HCT116 (cell line): ENCODE data around the gene ZBTB20. TPM values are rescaled to one million over a fixed set of nuclear protein-coding genes. Genes with fewer than 3 reads are reported as not detected.

Source experiments
- ATAC-seq: fragments of 200-7000 bp; cut with Tn5 transposase; 2 replicates; pipeline ENCODE4 v1.9.1; 2020; ENCODE audit warnings: mild to moderate bottlenecking, moderate library complexity
- BruUV-seq: library from RNA; stranded (reverse); fragments of 400-500 nt; replicated peaks from 2 replicates; lab custom pipeline; 2021; lab: Mats Ljungman, UMichigan
- CTCF ChIA-PET: fragments of 300-600 bp; sonication (Branson Sonifier 250); formaldehyde crosslinking; loops from one replicate; lab custom pipeline; 2021; ENCODE audit warnings: antibody characterized with exemption; lab: Charles Lee
- POLR2A ChIA-PET: fragments of 300-600, 350-600 bp; sonication (Branson Sonifier 250); formaldehyde crosslinking; loops from one replicate; lab custom pipeline; 2021; ENCODE audit warnings: antibody characterized with exemption; lab: Charles Lee
- RAD21 ChIA-PET, 2 experiments: fragments of 300-600 bp; sonication (Branson Sonifier 250); formaldehyde crosslinking; loops; one replicate each; lab custom pipeline; 2023; ENCODE audit warnings: low total read pairs in 2 of 2; ENCODE audit not compliant: uncharacterized antibody in 2 of 2, unreplicated experiment in 2 of 2, low non-redundant PET in 1 of 2; lab: Charles Lee
- DNase-seq: peaks from one replicate; pipeline ENCODE4 v3.0.0-alpha.2; 2010; ENCODE audit warnings: low read depth, low spot score
- H2AFZ ChIP-seq: fragments of 200-600 bp; shearing (Covaris generic), sonication (generic); 2 replicates; pipeline ENCODE4 v1.6.1; 2017; ENCODE audit warnings: low read depth, mixed run types, mixed read lengths, antibody characterized with exemption, low read length; ENCODE audit not compliant: poor library complexity, severe bottlenecking
- H3K27ac ChIP-seq: 2 replicates; pipeline ENCODE4 v1.5.1; 2012; ENCODE audit warnings: low read depth, low read length
- H3K27me3 ChIP-seq: fragments of 200-600 bp; sonication (generic); 2 replicates; pipeline ENCODE4 v1.6.1; 2016; ENCODE audit warnings: mixed run types, low read length, mixed read lengths; ENCODE audit not compliant: insufficient read depth
- H3K36me3 ChIP-seq, 2 experiments: fragments of 200-500 bp in 1 of 2; fragments of 200-600 bp in 1 of 2; sonication (Bioruptor generic) in 1 of 2; sonication (generic) in 1 of 2; 2 replicates each; pipeline versions ENCODE4 v1.5.1 to v1.6.1; 2014 to 2016; ENCODE audit warnings: low read length in 2 of 2, inconsistent platforms in 1 of 2, mixed read lengths in 1 of 2, mixed run types in 1 of 2; ENCODE audit not compliant: insufficient read depth in 2 of 2, control insufficient read depth in 1 of 2
- H3K4me1 ChIP-seq, 2 experiments: fragments of 200-600 bp in 1 of 2; sonication (generic) in 1 of 2; 2 replicates each; pipeline versions ENCODE4 v1.5.1 to v1.6.1; 2012 to 2017; ENCODE audit warnings: low read length in 2 of 2, inconsistent platforms in 1 of 2, mild to moderate bottlenecking in 1 of 2, mixed read lengths in 1 of 2, mixed run types in 1 of 2, moderate library complexity in 1 of 2; ENCODE audit not compliant: insufficient read depth in 2 of 2, control insufficient read depth in 1 of 2
- H3K4me2 ChIP-seq: fragments of 200-600 bp; sonication (generic); 2 replicates; pipeline ENCODE4 v1.6.1; 2017; ENCODE audit warnings: mixed run types, low read length, mixed read lengths
- H3K4me3 ChIP-seq, 2 experiments: fragments of 200-600 bp in 1 of 2; sonication (generic) in 1 of 2; replicated peaks in 1 of 2; 2 replicates each; pipeline ENCODE4 v1.5.1; 2011 to 2016; ENCODE audit warnings: low read length in 2 of 2, control low read depth in 1 of 2, low read depth in 1 of 2, mild to moderate bottlenecking in 1 of 2, mixed read lengths in 1 of 2, mixed run types in 1 of 2
- H3K79me2 ChIP-seq: fragments of 200-600 bp; sonication (generic); 2 replicates; pipeline ENCODE4 v1.6.1; 2017; ENCODE audit warnings: mild to moderate bottlenecking, mixed run types, low read length, moderate library complexity, mixed read lengths; ENCODE audit not compliant: insufficient read depth
- H3K9ac ChIP-seq: fragments of 200-600 bp; sonication (generic); 2 replicates; pipeline ENCODE4 v1.6.1; 2016; ENCODE audit warnings: low read length, mixed read lengths
- H3K9me2 ChIP-seq: fragments of 200-600 bp; sonication (generic), shearing (Covaris generic); 2 replicates; pipeline ENCODE4 v1.6.1; 2017; ENCODE audit warnings: mixed run types, mild to moderate bottlenecking, moderate library complexity; ENCODE audit not compliant: insufficient read depth
- H3K9me3 ChIP-seq, 2 experiments: fragments of 200-500 bp in 1 of 2; fragments of 200-600 bp in 1 of 2; sonication (Bioruptor generic) in 1 of 2; sonication (generic) in 1 of 2; 2 replicates each; pipeline ENCODE4 v1.6.1; 2014 to 2017; ENCODE audit warnings: low read length in 2 of 2, mixed read lengths in 2 of 2, inconsistent platforms in 1 of 2, low read depth in 1 of 2, mild to moderate bottlenecking in 1 of 2, mixed run types in 1 of 2, moderate library complexity in 1 of 2; ENCODE audit not compliant: control insufficient read depth in 1 of 2, insufficient read depth in 1 of 2
- H4K20me1 ChIP-seq: fragments of 200-600 bp; sonication (generic), shearing (Covaris generic); 2 replicates; pipeline ENCODE4 v1.6.1; 2017; ENCODE audit warnings: mixed run types, mild to moderate bottlenecking, moderate library complexity; ENCODE audit not compliant: insufficient read depth
- CBX3 ChIP-seq: IDR thresholded peaks from 2 replicates; pipeline ENCODE4 v1.6.1; 2012; ENCODE audit warnings: low read depth
- CEBPB ChIP-seq: IDR thresholded peaks from 2 replicates; pipeline ENCODE4 v1.6.1; 2012; ENCODE audit warnings: low read depth
- EGR1 ChIP-seq: IDR thresholded peaks from 2 replicates; pipeline ENCODE4 v1.6.1; 2012; ENCODE audit warnings: low read depth
- ELF1 ChIP-seq: IDR thresholded peaks from 2 replicates; pipeline ENCODE4 v1.6.1; 2012; ENCODE audit warnings: low read depth, borderline replicate concordance
- EZH2 ChIP-seq: fragments of 200-600 bp; sonication (generic); IDR thresholded peaks from 2 replicates; pipeline ENCODE4 v1.6.1; 2017; ENCODE audit warnings: antibody characterized with exemption, mixed run types
- EZH2phosphoT487 ChIP-seq: fragments of 200-600 bp; IDR thresholded peaks from 2 replicates; pipeline ENCODE4 v1.6.1; 2018; ENCODE audit warnings: antibody characterized with exemption, borderline replicate concordance
- FOSL1 ChIP-seq: IDR thresholded peaks from 2 replicates; pipeline ENCODE4 v1.6.1; 2012; ENCODE audit warnings: low read depth
- JUND ChIP-seq: IDR thresholded peaks from 2 replicates; pipeline ENCODE4 v1.6.1; 2012
- POLR2A ChIP-seq: IDR thresholded peaks from 2 replicates; pipeline ENCODE4 v1.7.0; 2011; ENCODE audit warnings: borderline replicate concordance; ENCODE audit not compliant: insufficient read depth, insufficient read length; ENCODE audit errors: extremely low read depth
- RAD21 ChIP-seq: IDR thresholded peaks from 2 replicates; pipeline ENCODE4 v1.6.1; 2012; ENCODE audit warnings: low read depth, mild to moderate bottlenecking
- SIN3A ChIP-seq: IDR thresholded peaks from 2 replicates; pipeline ENCODE4 v1.6.1; 2012; ENCODE audit warnings: low read depth
- SP1 ChIP-seq: IDR thresholded peaks from 2 replicates; pipeline ENCODE4 v1.6.1; 2012; ENCODE audit warnings: low read depth
- TCF7L2 ChIP-seq: IDR thresholded peaks from 2 replicates; pipeline ENCODE4 v1.7.0; 2011; ENCODE audit warnings: borderline replicate concordance, inconsistent platforms; ENCODE audit not compliant: insufficient read depth, insufficient read length; ENCODE audit errors: extremely low read depth
- YY1 ChIP-seq: IDR thresholded peaks from 2 replicates; pipeline ENCODE4 v1.6.1; 2011; ENCODE audit warnings: low read length, low read depth, moderate library complexity, mild to moderate bottlenecking; ENCODE audit not compliant: insufficient replicate concordance; ENCODE audit errors: extremely low read depth
- ZNF274 ChIP-seq: fragments of 200-500 bp; sonication (Bioruptor generic); IDR thresholded peaks from 2 replicates; pipeline ENCODE4 v1.6.1; 2014; ENCODE audit warnings: mild to moderate bottlenecking, low read depth, low read length, inconsistent platforms
- intact Hi-C: fragments of 100-400 bp; cut with micrococcal nuclease; formaldehyde crosslinking; loops from 2 replicates; pipeline ENCODE4 v1.10.0; 2022
- total RNA-seq: library from RNA; stranded (reverse); gene quantifications from one replicate; pipeline ENCODE4 v1.2.1, GENCODE V29; 2021; ENCODE audit not compliant: unreplicated experiment
- TF ChIP-seq, protein P1 (sequence below), 3 experiments: fragments of 200-600 bp in 1 of 3; sonication (generic) in 1 of 3; IDR thresholded peaks in 2 of 3; conservative IDR thresholded peaks in 1 of 3; 2 replicates each; pipeline ENCODE4 v1.5.1; 2012 to 2017; ENCODE audit warnings: low read depth in 2 of 3, low read length in 2 of 3, antibody characterized with exemption in 1 of 3, borderline replicate concordance in 1 of 3, control low read depth in 1 of 3, mild to moderate bottlenecking in 1 of 3, mixed read lengths in 1 of 3, mixed run types in 1 of 3, moderate library complexity in 1 of 3; ENCODE audit not compliant: insufficient read depth in 1 of 3
- TF ChIP-seq, protein P2 (sequence below): IDR thresholded peaks from 2 replicates; pipeline ENCODE4 v1.6.1; 2012
- TF ChIP-seq, protein P3 (sequence below): IDR thresholded peaks from 2 replicates; pipeline ENCODE4 v1.6.1; 2012; ENCODE audit warnings: low read depth
- TF ChIP-seq, protein P4 (sequence below): IDR thresholded peaks from 2 replicates; pipeline ENCODE4 v1.6.1; 2012
- TF ChIP-seq, protein P5 (sequence below): IDR thresholded peaks from 2 replicates; pipeline ENCODE4 v1.6.1; 2011; ENCODE audit warnings: mild to moderate bottlenecking, low read length, moderate library complexity; ENCODE audit not compliant: insufficient replicate concordance; ENCODE audit errors: extremely low read depth

The ZBTB20 gene
- total RNA-seq, 1 experiment from 2014 or later, result 42.1 TPM

DNA sequence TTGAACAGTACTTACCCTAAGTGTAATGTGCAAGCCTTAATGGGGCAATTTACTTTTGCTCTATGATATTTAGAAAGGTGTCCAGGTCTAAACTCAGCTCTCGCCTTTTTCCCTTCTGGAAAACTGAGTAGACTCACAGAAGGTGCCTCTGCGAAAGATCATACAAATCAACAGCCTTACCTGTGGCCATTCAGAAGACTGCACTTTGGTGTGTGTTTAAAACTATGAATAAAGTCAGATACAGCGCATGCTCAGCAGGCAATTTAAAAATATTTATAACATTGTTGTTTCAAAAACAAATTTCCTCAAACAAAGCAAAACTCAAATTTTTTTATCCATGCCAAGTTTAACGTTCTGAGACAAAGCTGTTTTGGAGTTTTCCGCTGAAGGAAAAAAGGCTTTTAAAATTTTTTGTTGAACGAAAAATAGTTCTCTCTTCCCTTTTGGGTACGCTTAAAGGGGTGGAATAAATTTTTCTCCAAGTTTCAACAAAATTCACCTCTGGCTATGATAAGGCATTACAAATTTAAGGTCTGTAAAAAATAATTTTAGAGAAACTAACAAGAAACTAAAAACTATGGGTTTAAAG is 697.0 kb downstream of the ZBTB20 start:
- H3K27ac ChIP-seq, result no peak overlapping the region
- DNase-seq (no peak), ATAC-seq (no peak; the same call in 1 of the 2 replicates)
- no peaks in the 10 kb centered on the region for H3K27me3 ChIP-seq
- H3K4me1 ChIP-seq, result peaks cover 9 to 22% of the 10 kb centered on the region in 2 experiments; a peak in 3 of 4 replicates
- no peak overlapping the region for H3K4me3 ChIP-seq
- no peak overlapping the region for H3K4me2 ChIP-seq
- ChIA-PET RAD21 (no interaction called here), CTCF (interaction anchor here (1.0 kb wide), 1 partner anchor 31 kb away, joined by 4 read pairs; no protein-coding TSS in a partner anchor), POLR2A (no interaction called here)
- H3K9ac ChIP-seq, result no peak overlapping the region
- no TSS peak for BruUV-seq
- H3K9me2 ChIP-seq, result no peaks in the 10 kb centered on the region
- H3K79me2 ChIP-seq, result peaks cover 94% of the 10 kb centered on the region
- no peaks in the 10 kb centered on the region for H3K36me3 ChIP-seq
- H2AFZ ChIP-seq, result no peak overlapping the region
- no peaks in the 10 kb centered on the region for H4K20me1 ChIP-seq
- TF ChIP-seq RAD21, result no peak
- no peak for TF ChIP-seq TCF7L2
- no peak for TF ChIP-seq JUND
- TF ChIP-seq YY1, result no peak
- TF ChIP-seq EGR1, result no peak
- TF ChIP-seq SP1, result no peak
- TF ChIP-seq, protein P1, sequence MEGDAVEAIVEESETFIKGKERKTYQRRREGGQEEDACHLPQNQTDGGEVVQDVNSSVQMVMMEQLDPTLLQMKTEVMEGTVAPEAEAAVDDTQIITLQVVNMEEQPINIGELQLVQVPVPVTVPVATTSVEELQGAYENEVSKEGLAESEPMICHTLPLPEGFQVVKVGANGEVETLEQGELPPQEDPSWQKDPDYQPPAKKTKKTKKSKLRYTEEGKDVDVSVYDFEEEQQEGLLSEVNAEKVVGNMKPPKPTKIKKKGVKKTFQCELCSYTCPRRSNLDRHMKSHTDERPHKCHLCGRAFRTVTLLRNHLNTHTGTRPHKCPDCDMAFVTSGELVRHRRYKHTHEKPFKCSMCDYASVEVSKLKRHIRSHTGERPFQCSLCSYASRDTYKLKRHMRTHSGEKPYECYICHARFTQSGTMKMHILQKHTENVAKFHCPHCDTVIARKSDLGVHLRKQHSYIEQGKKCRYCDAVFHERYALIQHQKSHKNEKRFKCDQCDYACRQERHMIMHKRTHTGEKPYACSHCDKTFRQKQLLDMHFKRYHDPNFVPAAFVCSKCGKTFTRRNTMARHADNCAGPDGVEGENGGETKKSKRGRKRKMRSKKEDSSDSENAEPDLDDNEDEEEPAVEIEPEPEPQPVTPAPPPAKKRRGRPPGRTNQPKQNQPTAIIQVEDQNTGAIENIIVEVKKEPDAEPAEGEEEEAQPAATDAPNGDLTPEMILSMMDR (IDR thresholded peaks at IDR 0.05 in 2 of 3, conservative IDR thresholded peaks at IDR 0.05 in 1 of 3; ENCODE audit: borderline replicate concordance in 1 of 3, insufficient read depth in 1 of 3, low read depth in 2 of 3, low read length in 2 of 3), result no peak
- no peak for TF ChIP-seq CEBPB
- TF ChIP-seq, protein P2, sequence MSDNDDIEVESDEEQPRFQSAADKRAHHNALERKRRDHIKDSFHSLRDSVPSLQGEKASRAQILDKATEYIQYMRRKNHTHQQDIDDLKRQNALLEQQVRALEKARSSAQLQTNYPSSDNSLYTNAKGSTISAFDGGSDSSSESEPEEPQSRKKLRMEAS, result no peak
- TF ChIP-seq, protein P3, sequence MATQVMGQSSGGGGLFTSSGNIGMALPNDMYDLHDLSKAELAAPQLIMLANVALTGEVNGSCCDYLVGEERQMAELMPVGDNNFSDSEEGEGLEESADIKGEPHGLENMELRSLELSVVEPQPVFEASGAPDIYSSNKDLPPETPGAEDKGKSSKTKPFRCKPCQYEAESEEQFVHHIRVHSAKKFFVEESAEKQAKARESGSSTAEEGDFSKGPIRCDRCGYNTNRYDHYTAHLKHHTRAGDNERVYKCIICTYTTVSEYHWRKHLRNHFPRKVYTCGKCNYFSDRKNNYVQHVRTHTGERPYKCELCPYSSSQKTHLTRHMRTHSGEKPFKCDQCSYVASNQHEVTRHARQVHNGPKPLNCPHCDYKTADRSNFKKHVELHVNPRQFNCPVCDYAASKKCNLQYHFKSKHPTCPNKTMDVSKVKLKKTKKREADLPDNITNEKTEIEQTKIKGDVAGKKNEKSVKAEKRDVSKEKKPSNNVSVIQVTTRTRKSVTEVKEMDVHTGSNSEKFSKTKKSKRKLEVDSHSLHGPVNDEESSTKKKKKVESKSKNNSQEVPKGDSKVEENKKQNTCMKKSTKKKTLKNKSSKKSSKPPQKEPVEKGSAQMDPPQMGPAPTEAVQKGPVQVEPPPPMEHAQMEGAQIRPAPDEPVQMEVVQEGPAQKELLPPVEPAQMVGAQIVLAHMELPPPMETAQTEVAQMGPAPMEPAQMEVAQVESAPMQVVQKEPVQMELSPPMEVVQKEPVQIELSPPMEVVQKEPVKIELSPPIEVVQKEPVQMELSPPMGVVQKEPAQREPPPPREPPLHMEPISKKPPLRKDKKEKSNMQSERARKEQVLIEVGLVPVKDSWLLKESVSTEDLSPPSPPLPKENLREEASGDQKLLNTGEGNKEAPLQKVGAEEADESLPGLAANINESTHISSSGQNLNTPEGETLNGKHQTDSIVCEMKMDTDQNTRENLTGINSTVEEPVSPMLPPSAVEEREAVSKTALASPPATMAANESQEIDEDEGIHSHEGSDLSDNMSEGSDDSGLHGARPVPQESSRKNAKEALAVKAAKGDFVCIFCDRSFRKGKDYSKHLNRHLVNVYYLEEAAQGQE, result no peak
- no peak for TF ChIP-seq ZNF274
- TF ChIP-seq EZH2, result no peak
- TF ChIP-seq, protein P4, sequence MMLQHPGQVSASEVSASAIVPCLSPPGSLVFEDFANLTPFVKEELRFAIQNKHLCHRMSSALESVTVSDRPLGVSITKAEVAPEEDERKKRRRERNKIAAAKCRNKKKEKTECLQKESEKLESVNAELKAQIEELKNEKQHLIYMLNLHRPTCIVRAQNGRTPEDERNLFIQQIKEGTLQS, result no peak
- TF ChIP-seq, protein P5, sequence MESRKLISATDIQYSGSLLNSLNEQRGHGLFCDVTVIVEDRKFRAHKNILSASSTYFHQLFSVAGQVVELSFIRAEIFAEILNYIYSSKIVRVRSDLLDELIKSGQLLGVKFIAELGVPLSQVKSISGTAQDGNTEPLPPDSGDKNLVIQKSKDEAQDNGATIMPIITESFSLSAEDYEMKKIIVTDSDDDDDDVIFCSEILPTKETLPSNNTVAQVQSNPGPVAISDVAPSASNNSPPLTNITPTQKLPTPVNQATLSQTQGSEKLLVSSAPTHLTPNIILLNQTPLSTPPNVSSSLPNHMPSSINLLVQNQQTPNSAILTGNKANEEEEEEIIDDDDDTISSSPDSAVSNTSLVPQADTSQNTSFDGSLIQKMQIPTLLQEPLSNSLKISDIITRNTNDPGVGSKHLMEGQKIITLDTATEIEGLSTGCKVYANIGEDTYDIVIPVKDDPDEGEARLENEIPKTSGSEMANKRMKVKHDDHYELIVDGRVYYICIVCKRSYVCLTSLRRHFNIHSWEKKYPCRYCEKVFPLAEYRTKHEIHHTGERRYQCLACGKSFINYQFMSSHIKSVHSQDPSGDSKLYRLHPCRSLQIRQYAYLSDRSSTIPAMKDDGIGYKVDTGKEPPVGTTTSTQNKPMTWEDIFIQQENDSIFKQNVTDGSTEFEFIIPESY, result no peak
- no peak for TF ChIP-seq SIN3A
- TF ChIP-seq FOSL1, result no peak
- TF ChIP-seq POLR2A, result no peak
- no peak for TF ChIP-seq CBX3
- TF ChIP-seq ELF1, result no peak
- no peak for TF ChIP-seq EZH2phosphoT487
- TF ChIP-seq, all 23 proteins: peak for 0
- no peaks in the 10 kb centered on the region for H3K9me3 ChIP-seq
- intact Hi-C loops, result no loop called here
